Dedifferentiated amniotic fluid mesenchymal stem cell (primary cell): ENCODE data around the gene PEAR1.

ENCODE experiments used
- DNase-seq: peaks from one replicate; pipeline ENCODE4 v3.0.0-alpha.2; 2016; ENCODE audit errors: extremely low spot score

PEAR1 gene

GRCh38 chr1:156963621-156964020 lies 70.1 kb downstream of the PEAR1 start:
- DNase-seq = no peak

DNA sequence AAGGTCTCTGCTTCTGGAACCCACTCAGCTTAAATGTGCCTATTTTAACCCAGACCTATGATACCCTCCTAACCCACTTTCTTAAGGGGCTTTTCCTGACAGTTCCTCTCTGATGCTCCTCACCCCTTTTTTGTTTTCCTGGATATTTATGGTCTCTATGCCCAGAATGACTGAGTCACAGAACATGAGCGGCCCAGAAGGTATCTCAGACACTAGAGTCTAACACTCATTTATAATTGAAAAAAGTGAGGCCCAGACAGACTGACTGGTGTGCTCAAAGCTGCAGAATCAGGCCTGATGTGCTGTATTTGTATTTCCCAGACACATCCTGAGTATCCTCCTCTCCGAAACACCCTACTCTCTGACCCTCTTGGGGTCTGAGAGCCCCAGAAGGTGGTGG lies 70.9 kb downstream of the PEAR1 start:
- DNase-seq = no peak
